ENCODE data around the gene FRRS1L. TPM values are rescaled to one million over a fixed set of nuclear protein-coding genes. Genes with fewer than 3 reads are reported as not detected.

Gene FRRS1L
- total and polyA plus RNA-seq, 4 donors: 0.08 to 0.51 TPM; not detected in 2

- H3K27me3 ChIP-seq (ENCODE audit: control insufficient read depth in 4 of 4, insufficient read depth in 4 of 4, low read length in 3 of 4): no peaks in the 10 kb centered on the region
- no peak overlapping the region for H3K27ac ChIP-seq (ENCODE audit: low read depth in 1 of 2, low read length in 2 of 2)
- no peaks in the 10 kb centered on the region for H3K9me3 ChIP-seq (ENCODE audit: control insufficient read depth in 4 of 4, low read length in 3 of 4)
- H3K4me3 ChIP-seq (ENCODE audit: low read depth in 1 of 3, low read length in 3 of 3): no peak overlapping the region
- no peak for DNase-seq (ENCODE audit: low spot score)
- no peak overlapping the region for H3K9ac ChIP-seq (ENCODE audit: low read depth in 1 of 2, low read length in 2 of 2)
- peak in 1 of 2 donors; percentile 30 for TF ChIP-seq RAD21 (IDR thresholded peaks at IDR 0.05)
- no peak for TF ChIP-seq EGR1 (IDR thresholded peaks at IDR 0.05; ENCODE audit: low read depth in 2 of 2)
- no peak for TF ChIP-seq ZBTB33 (IDR thresholded peaks at IDR 0.05)
- WGBS: 73% methylated on average over 6 of the region's 6 CpGs
- H3K4me1 ChIP-seq (ENCODE audit: control insufficient read depth in 4 of 4, insufficient read depth in 4 of 4, low read length in 3 of 4): no peaks in the 10 kb centered on the region
- H3K36me3 ChIP-seq (ENCODE audit: control insufficient read depth in 4 of 4, insufficient read depth in 3 of 4, low read depth in 1 of 4, low read length in 3 of 4): no peaks in the 10 kb centered on the region
These were observed 31.8 kb upstream of the FRRS1L start for GRCh38 chr9:109198736-109199382.

DNA sequence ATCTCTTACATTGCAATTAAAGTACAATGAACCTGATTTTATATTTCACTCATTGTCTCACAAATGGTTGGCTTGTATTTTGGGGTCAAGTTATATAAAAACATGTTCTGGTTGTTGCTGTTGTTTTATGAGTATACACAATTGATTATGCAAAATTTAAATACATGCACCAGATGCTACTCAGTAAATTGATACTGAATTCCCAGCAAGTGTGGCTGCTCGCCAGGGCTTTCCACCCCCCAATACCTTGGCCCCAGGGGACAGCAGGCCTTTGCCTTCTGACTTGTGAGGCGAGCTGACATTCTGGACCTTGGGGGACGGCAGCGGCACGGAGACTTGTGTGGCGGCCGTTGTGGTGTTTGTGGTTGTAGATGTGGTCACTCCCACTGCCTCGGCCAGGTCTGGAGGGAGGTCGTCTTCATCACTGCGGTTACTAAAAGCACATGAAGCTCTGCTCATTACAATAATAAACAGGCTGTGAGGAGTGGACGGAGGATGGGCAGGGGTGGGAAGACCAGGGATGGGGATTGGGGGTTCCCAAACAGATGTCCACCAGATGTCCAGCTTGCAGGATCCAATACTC is 27.0 kb upstream of the FRRS1L start:
- DNase-seq (ENCODE audit: low spot score): no peak
- H3K4me1 ChIP-seq (ENCODE audit: control insufficient read depth in 4 of 4, insufficient read depth in 4 of 4, low read length in 3 of 4): peaks cover 0 to 3% (median 0%) of the 10 kb centered on the region in 4 donors
- no peaks in the 10 kb centered on the region for H3K27me3 ChIP-seq (ENCODE audit: control insufficient read depth in 4 of 4, insufficient read depth in 4 of 4, low read length in 3 of 4)
- H3K4me3 ChIP-seq (ENCODE audit: low read depth in 1 of 3, low read length in 3 of 3): no peak overlapping the region
- TF ChIP-seq HNF4A (conservative IDR thresholded peaks at IDR 0.05): no peak
- no peak for TF ChIP-seq ATF3 (IDR thresholded peaks at IDR 0.05)
- WGBS: 84% methylated on average over 11 of the region's 11 CpGs
- H3K9ac ChIP-seq (ENCODE audit: low read depth in 1 of 2, low read length in 2 of 2): no peak overlapping the region
- H3K27ac ChIP-seq (ENCODE audit: low read depth in 1 of 2, low read length in 2 of 2): no peak overlapping the region
- no peaks in the 10 kb centered on the region for H3K9me3 ChIP-seq (ENCODE audit: control insufficient read depth in 4 of 4, low read length in 3 of 4)
- no peaks in the 10 kb centered on the region for H3K36me3 ChIP-seq (ENCODE audit: control insufficient read depth in 4 of 4, insufficient read depth in 3 of 4, low read depth in 1 of 4, low read length in 3 of 4)

- Histone ChIP-seq H3K9me3 (ENCODE audit: control insufficient read depth in 4 of 4, low read length in 3 of 4) (no peaks in the 10 kb centered on the region), H3K9ac (ENCODE audit: low read depth in 1 of 2, low read length in 2 of 2) (no peak overlapping the region), H3K27me3 (ENCODE audit: control insufficient read depth in 4 of 4, insufficient read depth in 4 of 4, low read length in 3 of 4) (no peaks in the 10 kb centered on the region), H3K27ac (ENCODE audit: low read depth in 1 of 2, low read length in 2 of 2) (no peak overlapping the region), H3K4me1 (ENCODE audit: control insufficient read depth in 4 of 4, insufficient read depth in 4 of 4, low read length in 3 of 4) (peaks cover 0 to 3% (median 0%) of the 10 kb centered on the region in 4 donors), H3K36me3 (ENCODE audit: control insufficient read depth in 4 of 4, insufficient read depth in 3 of 4, low read depth in 1 of 4, low read length in 3 of 4) (no peaks in the 10 kb centered on the region), H3K4me3 (ENCODE audit: low read depth in 1 of 3, low read length in 3 of 3) (no peak overlapping the region)
- 25% methylated on average over 7 of the region's 7 CpGs for WGBS
- DNase-seq (ENCODE audit: low spot score): peak; percentile 48
- TF ChIP-seq TAF1 (conservative IDR thresholded peaks at IDR 0.05): no peak
- peak; percentile 90 to 91 for TF ChIP-seq RAD21 (IDR thresholded peaks at IDR 0.05)
- no peak for TF ChIP-seq GABPA (IDR thresholded peaks at IDR 0.05 in 1 of 2, conservative IDR thresholded peaks at IDR 0.05 in 1 of 2)
- TF ChIP-seq CTCF (IDR thresholded peaks at IDR 0.05; ENCODE audit: low read depth, low read length, missing input control): peak; percentile 72
These were observed 25.8 kb upstream of the FRRS1L start for GRCh38 chr9:109192732-109193361.

Measured in liver (tissue), 9 donors.